ENCODE results near the gene TOGARAM2. TPM values are rescaled to one million over a fixed set of nuclear protein-coding genes. Genes with fewer than 3 reads are reported as not detected.

The TOGARAM2 gene
- total and polyA plus RNA-seq, 2 of the 8 experiments (the other 6 are each of a cell fraction or from before 2014, with no cell fraction given), result 0.42 to 1.4 TPM

DNA sequence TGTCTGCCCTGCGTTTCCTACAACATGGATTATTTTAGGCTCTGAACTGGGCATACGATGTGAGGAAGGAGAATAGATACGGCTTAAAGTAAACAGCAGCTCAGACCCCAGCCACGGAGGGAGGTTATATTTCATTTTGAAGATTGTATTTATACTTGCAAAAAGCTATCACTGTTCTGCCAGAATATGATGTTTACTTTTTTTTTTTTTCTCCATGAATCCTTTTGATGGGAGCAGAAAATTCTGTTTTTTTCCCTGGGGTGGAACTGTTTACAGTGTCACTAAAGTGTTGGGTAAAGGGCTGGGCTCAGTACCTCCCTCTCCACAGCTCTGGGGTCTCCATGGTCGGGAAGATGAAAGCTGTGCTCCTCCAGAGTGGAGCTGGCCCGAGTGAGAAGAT is 80.1 kb downstream of the TOGARAM2 start:
- no peak overlapping the region for H2BK120ac ChIP-seq (replicated peaks; ENCODE audit: low read depth, low read length)
- H2BK5ac ChIP-seq (ENCODE audit: low read depth, low read length), result no peak overlapping the region
- no peaks in the 10 kb centered on the region for H3K79me2 ChIP-seq (ENCODE audit: control insufficient read depth in 1 of 2, insufficient read depth in 2 of 2, low read length in 2 of 2)
- H3K27ac ChIP-seq (ENCODE audit: low read depth, low read length), result no peak overlapping the region
- H4K91ac ChIP-seq (replicated peaks; ENCODE audit: insufficient read length, low read length), result no peak overlapping the region
- ChIA-PET CTCF (ENCODE audit: partially characterized antibody) (interaction anchor here (0.8 to 1.0 kb wide), 2 partner anchors 27 to 362 kb away, joined by 3 read pairs; no protein-coding TSS in a partner anchor), POLR2A (ENCODE audit: partially characterized antibody) (no interaction called here)
- no peak overlapping the region for H3K56ac ChIP-seq (replicated peaks; ENCODE audit: insufficient read length, low read depth, low read length)
- no peak overlapping the region for H3K4me2 ChIP-seq (ENCODE audit: insufficient read depth in 1 of 2, low read depth in 2 of 2, low read length in 2 of 2)
- DNase-seq (ENCODE audit: low read depth in 1 of 2, low spot score in 2 of 2) (no peak), FAIRE-seq (no peak)
- H4K5ac ChIP-seq (ENCODE audit: insufficient read length, low read depth, low read length), result no peak overlapping the region
- no peaks in the 10 kb centered on the region for H3K23me2 ChIP-seq (ENCODE audit: low read depth, low read length)
- H3K9me3 ChIP-seq (ENCODE audit: insufficient read depth in 2 of 2, low read depth in 1 of 2, low read length in 1 of 2), result no peaks in the 10 kb centered on the region
- no peak overlapping the region for H3K4ac ChIP-seq (replicated peaks; ENCODE audit: insufficient read length, low read depth, low read length)
- H3K36me3 ChIP-seq (ENCODE audit: control insufficient read depth in 2 of 4, insufficient read depth in 4 of 4, low read length in 3 of 4), result no peaks in the 10 kb centered on the region
- peaks cover 1 to 13% (median 5%) of the 10 kb centered on the region in 4 experiments for H3K4me1 ChIP-seq (replicated peaks in 1 of 4; ENCODE audit: control insufficient read depth in 3 of 4, insufficient read depth in 4 of 4, low read length in 3 of 4)
- H3K79me1 ChIP-seq (ENCODE audit: low read depth, low read length), result no peaks in the 10 kb centered on the region
- no peaks in the 10 kb centered on the region for H3K27me3 ChIP-seq (replicated peaks in 1 of 4; ENCODE audit: control insufficient read depth in 3 of 4, extremely low read depth in 1 of 4, insufficient read depth in 3 of 4, low read length in 3 of 4)
- H3K14ac ChIP-seq (ENCODE audit: insufficient read length), result no peak overlapping the region
- no peak overlapping the region for H3K9ac ChIP-seq (replicated peaks in 1 of 4; ENCODE audit: extremely low read depth in 1 of 4, low read depth in 3 of 4, low read length in 3 of 4)
- no peak overlapping the region for H2AK5ac ChIP-seq (ENCODE audit: low read depth, low read length)
- H3K23ac ChIP-seq (ENCODE audit: insufficient read length), result no peak overlapping the region
- H4K8ac ChIP-seq (ENCODE audit: extremely low read depth, insufficient read depth, low read length), result no peak overlapping the region
- 92% methylated on average over 6 of the region's 6 CpGs; no CpG with 5 or more reads in 1 of the 2 experiments for WGBS, 2 experiments (ENCODE audit: extremely low coverage in 1 of 2, insufficient coverage in 1 of 2, insufficient read length in 1 of 2, insufficient replicate concordance in 2 of 2, low coverage in 1 of 2, low lambda C conversion rate in 2 of 2, missing lambda C conversion rate in 1 of 2)
- no peak overlapping the region for H2BK12ac ChIP-seq (ENCODE audit: low read depth, low read length)
- no peak overlapping the region for H3K4me3 ChIP-seq (ENCODE audit: extremely low read depth in 1 of 4, insufficient read depth in 2 of 4, low read depth in 3 of 4, low read length in 4 of 4)
- no peak overlapping the region for H2BK20ac ChIP-seq (ENCODE audit: low read length)
- no peak overlapping the region for H2AFZ ChIP-seq (ENCODE audit: low read length)
- H2BK15ac ChIP-seq (ENCODE audit: low read length), result no peak overlapping the region
- TF ChIP-seq TCF12 (IDR thresholded peaks at IDR 0.05; ENCODE audit: low read depth, low read length) (no peak), MAFK (IDR thresholded peaks at IDR 0.05; ENCODE audit: low read depth, low read length) (no peak)
- H3K18ac ChIP-seq (ENCODE audit: extremely low read depth, low read length), result no peak overlapping the region
- no peaks in the 10 kb centered on the region for H4K20me1 ChIP-seq (replicated peaks in 1 of 2; ENCODE audit: control insufficient read depth in 1 of 2, insufficient read depth in 2 of 2, low read length in 2 of 2)

All from H1 (cell line).